HK-2 (cell line): Measurements from ENCODE around the gene ABCC4.
A peak's percentile ranks its signal among the peaks of the same experiment; 100 is the strongest.
"Not testable (repeated sequence)": the region's sequence is repeated elsewhere in the genome, so short reads cannot be mapped to it uniquely, and the experiment has no call there.

Experiments
- DNase-seq: peaks from one replicate; pipeline ENCODE4 v3.0.0-alpha.2; 2018; ENCODE audit not compliant: unreplicated experiment

Gene ABCC4

DNA sequence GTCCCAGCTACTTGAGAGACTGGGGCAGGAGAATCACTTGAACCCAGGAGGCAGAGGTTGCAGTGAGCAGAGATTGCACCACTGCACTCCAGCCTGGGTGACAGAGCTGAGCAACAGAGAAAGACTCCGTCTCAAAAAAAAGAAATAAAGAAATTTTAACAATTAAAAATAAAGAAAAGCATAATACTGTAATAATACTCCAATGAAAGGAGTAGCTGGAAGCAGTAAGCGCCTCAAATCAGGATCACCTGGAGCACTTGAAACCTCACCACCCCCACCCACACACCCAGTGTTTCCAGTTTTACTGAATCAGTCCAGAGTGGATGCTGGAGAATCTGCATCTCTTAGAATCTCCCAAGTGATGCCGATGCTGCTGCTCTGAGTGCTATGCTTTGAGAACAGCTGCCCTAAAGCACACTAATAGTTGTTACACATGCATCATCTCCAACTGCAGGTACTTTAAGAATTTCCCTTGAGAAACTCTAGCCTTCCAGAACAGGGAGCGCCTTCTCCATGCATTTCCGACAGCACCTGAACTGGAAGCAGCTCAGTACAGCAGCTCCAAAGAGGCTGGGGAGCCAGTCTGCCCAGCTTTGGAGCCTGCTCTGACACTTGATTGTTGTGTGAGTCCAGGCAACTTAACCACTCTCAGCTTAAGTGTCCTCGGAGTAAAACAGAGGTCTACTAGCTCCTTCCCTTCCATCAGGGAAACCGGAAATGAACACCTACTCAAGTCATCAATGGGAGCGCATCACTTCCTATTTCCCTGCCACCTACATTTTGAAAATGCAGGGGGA is 2.9 kb downstream of the ABCC4 start:
- no peak for DNase-seq

DNA sequence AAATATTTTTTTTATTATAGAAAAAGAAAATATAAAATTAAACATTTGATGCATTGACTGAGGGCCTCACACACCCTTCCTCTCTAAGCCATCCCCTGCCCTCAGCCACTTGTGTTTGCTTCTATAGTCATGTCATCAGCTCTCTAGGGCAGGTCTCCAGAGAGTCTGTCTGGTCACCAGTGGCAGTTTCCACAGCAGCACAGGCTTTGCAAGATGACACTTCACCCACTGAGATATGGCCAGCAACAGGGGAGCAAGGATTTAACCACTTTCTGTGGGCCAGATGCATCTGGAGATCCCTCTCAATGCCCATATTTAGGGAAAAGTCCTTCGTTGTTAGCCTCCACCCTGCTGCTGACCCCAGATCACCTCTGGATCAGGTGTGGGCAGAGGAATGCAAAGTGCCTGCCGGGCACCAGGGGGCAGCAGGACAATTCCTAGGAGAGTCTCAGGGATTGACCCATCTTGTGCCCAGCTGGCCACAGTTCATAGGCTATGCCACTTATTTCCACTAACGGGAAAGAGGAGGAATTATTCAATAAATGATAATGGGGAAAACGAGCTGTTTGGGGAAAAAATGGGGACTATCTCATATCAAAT is 4.8 kb downstream of the ABCC4 start:
- DNase-seq = no peak

DNA sequence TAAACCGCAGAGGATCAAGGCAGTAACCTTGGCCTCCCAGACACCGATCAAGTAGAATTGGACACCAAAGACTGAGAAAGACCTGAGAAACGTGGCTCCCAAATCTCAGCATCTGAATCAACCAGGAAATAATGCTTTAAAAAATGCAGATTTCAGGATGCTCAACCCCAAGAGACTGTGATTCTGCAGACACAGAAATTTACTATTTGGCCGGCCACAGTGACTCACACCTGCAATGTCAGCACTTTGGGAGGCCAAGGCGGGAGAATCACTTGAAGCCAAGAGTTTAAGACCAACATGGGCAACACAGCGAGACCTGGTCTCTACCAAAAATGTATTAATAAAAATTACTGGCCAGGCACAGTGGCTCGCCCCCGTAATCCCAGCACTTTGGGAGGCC is 6.2 kb downstream of the ABCC4 start:
- DNase-seq = no peak

DNA sequence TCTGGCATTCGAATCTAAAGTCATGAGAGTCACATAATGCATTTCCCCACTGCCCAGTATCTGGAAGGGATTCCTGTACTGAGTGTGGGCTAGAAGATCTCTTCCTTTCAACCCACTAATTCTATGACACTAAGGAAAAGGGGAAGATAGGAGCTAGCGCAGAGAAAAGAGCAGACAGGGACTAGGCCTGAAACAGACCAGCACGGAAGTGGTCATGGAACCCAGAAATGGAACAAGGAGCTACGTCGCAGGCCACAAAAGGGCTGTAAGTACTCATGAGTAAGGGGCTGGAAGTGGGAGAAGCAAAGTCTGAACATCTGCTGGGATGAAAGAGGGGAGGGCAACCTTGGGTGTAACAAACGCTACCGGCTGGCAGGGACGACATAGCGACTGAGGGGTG is 8.6 kb downstream of the ABCC4 start:
- DNase-seq = no peak

DNA sequence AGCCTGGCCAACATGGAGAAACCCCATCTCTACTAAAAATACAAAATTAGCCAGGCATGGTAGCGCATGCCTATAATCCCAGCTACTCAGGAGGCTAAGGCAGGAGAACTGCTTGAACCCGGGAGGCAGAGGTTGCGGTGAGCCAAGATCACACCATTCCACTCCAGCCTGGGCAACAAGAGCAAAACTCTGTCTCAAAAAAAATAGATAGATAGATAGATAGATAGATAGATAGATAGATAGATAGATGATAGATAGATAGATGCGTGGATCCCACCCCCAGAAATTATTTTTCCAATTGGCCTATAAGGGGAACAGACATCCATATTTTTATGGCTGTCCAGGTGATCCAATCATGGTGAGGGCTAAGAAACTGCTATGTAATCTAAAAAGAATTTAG is 11.3 kb downstream of the ABCC4 start:
- DNase-seq = not testable (repeated sequence)

DNA sequence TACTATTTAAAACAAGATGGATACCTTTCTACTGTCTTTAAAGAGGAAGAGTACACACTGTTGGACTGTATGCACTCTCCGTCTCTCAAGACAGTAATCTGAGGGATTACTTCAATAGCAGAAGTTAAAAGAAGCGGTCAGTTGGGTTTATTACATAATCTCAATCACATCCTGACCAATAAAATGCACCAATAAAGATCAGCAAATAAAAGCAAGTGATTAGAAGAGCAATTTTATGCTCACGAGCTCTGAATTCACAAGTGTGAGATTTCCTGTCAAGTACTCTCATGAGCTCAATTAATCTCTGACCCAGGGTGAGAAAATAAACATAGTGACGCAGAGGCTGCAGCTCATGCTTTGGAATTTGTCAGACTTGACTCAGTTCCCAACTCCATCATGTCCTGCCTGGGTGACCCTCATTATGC is 12.2 kb downstream of the ABCC4 start:
- no peak for DNase-seq

DNA sequence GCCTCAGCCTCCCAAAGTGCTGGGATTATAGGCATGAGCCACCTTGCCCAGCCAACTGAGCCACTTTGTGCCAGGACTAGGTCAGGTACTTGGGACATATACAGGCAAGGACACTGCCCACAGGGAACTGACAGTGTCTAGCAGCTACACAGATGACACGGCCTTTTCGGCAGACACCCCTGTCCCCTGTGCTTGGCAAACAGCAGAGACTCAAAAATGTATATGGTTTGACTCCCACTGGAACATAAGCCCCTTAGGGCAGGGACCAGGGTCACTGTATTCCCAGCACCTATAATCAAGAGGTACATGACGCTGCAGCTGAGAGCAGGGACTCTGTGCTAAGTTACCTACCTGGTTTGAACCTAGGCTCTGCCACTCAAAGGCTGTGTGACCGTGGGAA is 16.8 kb downstream of the ABCC4 start:
- no peak for DNase-seq

DNA sequence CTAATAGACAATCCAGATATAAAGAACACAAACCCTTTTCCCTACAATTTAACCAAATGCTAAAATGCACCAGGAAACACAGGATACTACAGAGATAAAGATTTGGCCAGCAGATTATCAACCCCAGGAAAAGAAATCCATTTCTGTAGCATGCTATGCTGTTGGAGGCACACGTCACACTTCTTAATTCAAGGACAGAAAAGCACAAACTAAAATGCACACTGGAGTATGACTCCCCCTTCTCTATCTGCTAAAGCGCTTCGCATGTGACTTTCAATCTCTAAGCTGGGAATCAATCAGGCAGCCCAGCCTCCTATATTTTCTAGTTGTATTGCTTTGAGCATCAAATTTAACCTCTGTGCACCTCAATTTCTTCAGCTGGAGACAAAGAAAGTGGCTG is 22.2 kb downstream of the ABCC4 start:
- no peak for DNase-seq

DNA sequence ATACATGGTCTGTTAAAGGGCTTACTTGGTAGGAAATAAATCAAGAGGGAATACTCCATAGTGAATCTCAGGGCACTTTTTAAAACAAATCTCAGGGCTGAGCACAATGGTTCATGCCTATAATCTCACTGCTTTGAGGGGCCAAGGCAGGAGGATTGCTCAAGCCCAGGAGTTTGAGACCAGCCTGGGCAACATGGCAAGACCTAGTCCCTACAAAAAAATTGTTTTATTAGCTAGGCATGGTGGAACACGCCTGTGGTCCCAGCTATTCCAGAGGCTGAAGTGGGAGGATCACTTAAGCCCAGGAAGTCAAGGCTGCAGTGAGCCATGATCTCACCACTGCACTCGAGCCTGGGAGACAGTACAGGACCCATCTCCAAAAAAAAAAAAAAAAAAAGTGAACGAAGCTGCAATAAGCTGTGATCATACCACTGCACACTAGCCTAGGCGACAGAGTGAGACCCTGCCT is 25.2 kb downstream of the ABCC4 start:
- DNase-seq = no peak

DNA sequence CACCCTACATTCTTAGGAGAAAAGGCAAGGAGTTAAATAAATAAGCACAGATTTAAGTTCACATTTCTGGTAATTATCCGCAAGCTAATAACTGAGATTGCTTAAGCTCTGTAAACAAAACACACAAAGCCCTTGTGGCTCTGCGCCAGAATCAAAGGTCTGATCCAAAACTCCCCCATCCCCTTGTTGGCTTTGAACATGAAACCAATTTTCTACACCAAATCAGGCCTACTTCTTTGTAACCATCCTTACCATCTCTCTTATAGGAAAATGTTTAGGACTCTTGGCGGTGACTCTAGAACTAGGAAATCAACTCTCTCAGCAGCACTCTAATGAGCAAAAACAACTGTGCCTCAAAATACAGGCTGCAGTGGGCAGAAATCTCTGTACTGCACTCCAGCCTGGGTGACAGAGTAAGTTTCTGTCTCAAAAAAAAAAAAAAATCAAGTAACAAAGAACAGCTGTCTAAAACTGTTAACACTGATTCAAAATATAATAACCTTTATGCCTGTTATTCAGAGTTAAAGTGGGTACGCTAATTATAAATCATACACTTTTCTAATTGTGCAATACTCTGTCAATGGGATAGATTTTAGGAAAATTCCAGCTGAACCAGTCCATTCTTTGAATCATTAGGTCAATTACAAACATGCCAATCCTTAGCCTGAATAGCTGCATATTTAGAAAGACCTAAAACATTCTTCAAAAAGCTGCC is 25.8 kb downstream of the ABCC4 start:
- DNase-seq = no peak

DNA sequence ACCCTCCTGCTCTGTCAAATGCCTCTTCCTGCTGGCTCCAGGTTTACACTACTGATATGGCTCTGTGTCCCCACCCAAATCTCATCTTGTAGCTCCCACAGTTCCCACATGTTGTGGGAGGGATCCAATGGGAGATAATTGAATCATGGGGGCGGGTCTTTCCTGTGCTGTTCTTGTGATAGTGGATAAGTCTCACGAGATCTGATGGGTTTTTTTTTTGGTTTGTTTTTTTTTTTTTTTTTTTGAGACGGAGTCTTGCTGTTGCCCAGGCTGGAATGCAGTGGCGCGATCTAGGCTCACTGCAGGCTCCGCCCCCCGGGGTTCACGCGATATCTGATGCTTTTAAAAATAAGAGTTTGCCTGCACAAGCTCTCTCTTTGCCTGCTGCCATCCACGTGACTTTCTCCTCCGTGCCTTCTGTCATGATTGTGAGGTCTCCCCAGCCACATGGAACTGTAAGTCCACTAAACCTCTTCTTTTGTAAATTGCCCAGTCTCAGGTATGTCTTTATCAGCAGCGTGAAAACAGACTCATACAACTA is 27.6 kb downstream of the ABCC4 start:
- DNase-seq = not testable (repeated sequence)

DNA sequence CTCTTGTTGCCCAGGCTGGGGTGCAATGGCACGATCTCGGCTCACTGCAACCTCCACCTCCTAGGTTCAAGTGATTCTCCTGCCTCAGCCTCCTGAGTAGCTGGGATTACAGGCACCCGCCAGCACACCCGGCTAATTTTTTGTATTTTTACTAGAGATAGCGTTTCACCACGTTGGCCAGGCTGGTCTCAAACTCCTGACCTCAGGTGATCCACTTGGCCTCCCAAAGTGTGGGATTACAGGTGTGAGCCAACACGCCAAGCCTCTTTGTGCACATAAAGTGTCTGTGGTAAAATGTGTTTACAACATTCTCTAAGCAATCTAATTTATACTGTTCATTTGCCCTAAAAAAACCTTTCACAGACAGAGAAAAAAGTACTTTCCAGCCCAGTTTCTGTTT is 29.2 kb downstream of the ABCC4 start:
- DNase-seq = not testable (repeated sequence)

DNA sequence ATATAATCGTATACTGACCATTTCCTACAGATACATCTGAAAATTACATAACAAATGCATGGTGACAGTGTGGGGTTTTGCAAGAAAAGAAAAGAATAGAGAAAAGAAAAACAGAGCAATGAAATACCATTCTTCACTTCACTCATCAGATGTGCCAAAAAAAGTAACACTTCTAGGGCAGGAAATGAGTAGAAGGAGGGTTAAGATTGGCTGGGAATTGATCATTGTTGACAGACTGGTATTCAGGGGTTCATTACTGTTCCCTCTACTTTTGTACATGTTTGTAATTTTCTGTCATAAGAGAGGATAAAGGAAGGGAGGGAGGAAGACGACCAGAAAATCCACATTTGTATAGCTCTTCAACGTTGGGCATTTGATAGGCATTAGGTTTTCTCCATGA is 31.5 kb downstream of the ABCC4 start:
- no peak for DNase-seq

DNA sequence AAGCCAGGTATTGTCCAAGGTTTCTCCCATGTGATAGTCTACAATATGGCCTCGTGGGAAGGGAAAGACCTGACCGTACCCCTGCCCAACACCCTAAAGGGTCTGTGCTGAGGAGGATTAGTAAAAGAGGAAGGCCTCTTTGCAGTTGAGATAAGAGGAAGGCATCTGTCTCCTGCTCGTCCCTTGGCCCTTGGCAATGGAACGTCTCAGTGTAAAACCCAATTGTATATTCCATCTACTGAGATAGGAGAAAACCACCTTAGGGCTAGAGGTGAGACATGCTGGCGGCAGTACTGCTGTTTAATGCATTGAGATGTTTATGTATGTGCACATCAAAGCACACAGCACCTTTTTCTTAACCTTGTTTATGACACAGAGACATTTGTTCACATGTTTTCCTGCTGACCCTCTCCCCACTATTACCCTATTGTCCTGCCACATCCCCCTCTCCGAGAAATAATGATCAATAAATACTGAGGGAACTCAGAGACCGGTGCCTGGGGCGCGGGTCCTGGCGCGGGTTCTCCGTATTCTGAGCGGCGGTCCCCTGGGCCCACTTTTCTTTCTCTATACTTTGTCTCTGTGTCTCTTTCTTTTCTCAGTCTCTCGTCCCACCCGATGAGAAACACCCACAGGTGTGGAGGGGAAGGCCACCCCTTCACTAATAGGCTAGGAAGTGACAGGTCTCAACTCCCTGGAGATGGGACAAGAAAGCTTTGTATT is 32.7 kb downstream of the ABCC4 start:
- DNase-seq = not testable (repeated sequence)

DNA sequence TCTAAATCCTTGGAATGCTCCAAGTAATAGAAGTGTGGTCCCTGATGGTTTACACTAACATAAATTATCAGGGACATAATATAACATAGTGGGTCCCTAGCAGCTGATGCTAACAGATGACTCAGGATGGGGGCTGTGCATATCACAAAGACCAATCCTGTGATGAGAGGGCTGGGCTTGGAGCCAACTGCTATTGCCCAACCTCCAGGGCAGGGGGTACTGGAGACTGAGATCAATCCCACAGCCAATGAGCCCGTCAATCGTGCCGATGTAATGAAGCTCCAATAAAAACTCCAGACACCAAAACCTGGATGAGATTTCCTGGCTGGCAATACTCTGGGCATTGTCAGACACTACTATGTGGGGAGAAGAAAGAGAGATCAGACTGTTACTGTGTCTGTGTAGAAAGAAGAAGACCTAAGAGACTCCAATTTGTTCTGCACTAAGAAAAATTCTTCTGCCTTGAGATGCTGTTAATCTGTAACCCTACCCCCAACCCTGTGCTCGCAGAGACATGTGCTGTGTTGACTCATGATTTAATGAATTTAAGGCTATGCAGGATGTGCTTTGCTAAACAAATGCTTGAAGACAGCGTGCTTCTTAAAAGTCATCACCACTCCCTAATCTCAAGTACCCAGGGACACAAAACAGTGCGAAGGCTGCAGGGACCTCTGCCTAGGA is 33.4 kb downstream of the ABCC4 start:
- DNase-seq = peak; percentile 69

DNA sequence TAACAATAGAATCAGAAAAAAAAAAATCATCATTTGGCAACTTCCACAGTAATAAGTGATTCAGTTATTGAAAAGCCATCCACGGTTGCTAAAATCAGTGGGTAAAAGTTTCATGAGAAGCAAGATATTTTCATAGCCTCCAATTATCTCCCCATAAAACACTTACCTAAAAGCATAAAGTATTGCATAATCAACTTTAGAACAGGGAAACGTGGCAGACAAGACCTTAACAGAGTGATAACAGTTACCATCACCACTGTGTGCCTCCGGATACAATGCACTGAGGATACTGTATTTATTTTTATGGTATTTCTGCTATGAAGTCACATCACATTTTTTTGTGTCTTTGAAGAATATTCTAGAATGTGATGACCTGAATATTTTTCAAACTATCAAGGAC is 37.0 kb downstream of the ABCC4 start:
- no peak for DNase-seq

DNA sequence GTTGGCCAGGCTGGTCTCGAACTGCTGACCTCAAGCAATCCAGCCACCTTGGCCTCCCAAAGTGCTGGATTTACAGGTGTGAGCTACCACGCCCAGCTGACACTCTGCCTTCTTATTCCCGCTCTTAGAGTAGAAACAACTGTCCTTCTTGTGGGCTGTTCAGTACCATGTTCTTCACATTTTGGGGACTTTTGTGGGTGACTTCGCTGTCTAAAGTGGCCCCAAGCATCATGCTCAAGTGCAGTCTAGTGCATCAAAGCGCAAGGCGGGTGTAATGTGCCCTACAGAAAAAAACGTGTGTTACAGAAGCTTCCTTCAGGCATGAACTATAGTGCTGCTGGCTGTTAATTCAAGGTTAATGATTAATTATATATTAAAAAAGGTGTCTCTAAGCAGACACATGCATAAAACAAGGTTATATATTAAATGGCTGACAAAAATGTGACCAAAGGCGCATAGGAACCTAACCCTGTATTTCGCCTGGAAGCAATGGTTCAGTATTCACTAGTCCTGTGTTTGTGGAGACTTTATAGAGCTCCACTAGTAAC is 38.3 kb downstream of the ABCC4 start:
- DNase-seq = no peak

DNA sequence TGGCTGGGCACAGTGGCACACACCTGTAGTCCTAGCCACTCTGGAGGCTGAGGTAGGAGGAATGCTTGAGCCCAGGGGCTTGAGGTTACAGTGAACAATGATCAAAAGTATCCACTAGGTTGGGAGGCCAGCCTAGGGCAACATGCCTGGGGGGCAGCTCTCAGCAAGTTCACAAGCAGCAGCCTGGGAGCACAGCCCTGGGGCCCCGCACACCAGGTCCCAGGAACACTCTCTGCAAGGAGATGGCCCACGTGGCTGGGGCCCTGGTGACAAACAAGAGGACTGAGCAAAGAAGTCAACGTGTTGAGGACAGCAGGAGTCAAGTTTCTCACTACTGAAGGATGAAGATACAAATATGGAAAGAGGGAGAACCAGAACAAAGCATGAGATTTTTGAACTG is 39.3 kb downstream of the ABCC4 start:
- no peak for DNase-seq

DNA sequence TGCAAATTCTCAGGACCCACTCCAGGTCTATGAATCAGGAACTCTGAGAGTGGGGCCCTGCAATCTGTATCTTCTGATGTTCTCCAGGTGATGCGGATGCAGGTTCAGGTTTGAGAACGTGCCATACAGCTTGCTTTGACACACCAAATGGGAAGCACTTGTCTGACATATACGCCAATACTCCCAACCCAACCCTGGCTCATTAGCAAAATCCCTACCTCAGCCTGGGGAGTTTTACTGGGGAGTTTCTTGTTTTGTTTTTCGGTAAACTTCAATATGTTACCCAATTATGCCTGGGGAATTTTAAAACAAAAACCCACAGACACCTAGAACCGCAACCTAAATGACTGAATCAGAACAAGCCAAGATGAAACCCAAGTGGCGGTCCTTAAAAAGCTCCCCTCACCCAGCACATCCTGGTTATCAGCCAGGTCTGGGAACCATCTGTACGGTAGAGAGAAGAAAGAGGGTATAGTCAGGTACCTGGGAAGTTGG is 41.2 kb downstream of the ABCC4 start:
- no peak for DNase-seq

DNA sequence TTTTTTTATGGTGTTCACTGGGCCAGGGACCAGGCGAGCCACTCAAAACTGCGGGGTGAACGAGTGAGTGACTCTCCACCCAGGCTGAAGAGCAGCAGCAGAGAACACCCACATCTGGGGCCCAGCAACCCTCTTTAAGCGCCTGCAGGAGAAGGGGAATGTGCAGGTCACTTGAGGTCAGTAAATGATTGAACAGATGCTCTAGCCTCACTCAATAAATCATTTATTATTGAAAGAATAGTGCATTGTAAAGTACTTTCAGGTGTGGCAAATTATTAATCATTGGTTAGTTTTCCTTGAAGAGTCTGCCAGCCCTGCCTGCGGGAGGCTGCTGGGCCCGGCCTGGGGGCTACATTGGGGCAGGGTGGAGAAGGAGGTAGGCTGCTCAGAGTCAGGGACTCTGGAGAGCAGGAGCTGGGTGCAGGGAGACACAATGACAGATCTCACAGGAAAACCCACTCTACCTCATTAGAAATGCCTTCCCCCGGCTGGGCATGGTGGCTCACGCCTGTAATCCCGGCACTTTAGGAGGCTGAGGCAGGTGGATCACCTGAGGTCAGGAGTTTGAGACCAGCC is 42.5 kb downstream of the ABCC4 start:
- peak; percentile 71 for DNase-seq
